ENCODE data around the gene C4orf33. TPM values are rescaled to one million over a fixed set of nuclear protein-coding genes. Genes with fewer than 3 reads are reported as not detected.

Gene C4orf33
- total and polyA plus RNA-seq, 9 of the 15 experiments (the other 6 are each of a cell fraction or from before 2014, with no cell fraction given), result 16.7 to 42.0 (median 27.5) TPM

DNA sequence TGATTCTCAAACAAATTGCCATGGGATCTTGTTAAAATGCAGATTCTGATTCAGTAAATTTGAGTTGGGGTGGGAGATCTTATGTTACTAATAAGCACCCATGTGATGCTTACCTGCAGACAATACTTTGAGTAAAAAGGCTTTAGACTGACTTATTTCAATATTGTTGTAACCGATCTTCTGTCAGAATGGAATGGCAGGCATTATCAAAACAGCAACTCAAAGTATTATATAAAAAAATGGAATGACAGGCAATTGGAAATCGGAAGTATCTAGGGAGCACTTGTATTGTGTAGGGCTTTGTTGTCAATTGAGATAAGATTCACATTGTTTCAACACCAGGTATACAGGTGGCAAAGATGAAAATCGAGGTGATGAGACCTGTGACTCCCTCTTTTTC, 67.5 kb downstream of the C4orf33 start (continued):
- TF ChIP-seq ZNF280A (IDR thresholded peaks at IDR 0.05; ENCODE audit: low read depth, partially characterized antibody) (no peak), STAT5A (IDR thresholded peaks at IDR 0.05; ENCODE audit: borderline replicate concordance, low read length) (no peak), TSC22D4 (tag; IDR thresholded peaks at IDR 0.05) (no peak)

DNA sequence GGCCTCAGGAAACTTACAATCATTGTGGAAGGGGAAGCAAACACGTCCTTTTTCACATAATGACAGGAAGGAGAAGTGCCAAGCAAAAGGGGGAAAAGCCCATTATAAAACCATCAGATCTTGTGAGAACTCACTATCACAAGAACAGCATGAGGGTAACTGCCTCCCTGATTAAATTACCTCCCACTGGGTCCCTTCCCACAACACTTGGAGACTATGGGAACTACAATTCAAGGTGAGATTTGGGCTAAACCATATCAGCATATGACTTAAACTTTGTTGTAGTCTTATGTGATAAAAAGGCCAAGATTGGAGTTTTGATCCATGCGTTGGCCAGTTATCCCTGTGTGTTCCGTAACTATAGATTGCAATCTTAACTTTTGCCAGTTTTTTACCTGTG, 68.3 kb downstream of the C4orf33 start:
- FAIRE-seq, result no peak
- TF ChIP-seq ZNF395 (CRISPR knock-in tag; IDR thresholded peaks at IDR 0.05) (no peak), TEAD1 (CRISPR knock-in tag; IDR thresholded peaks at IDR 0.05) (no peak), CBX5 (IDR thresholded peaks at IDR 0.05; ENCODE audit: borderline replicate concordance, low read depth) (no peak), HDAC6 (IDR thresholded peaks at IDR 0.05; ENCODE audit: low read depth, low read length) (no peak), NELFE (IDR thresholded peaks at IDR 0.05; ENCODE audit: insufficient read depth, insufficient read length) (no peak), TCF15 (CRISPR knock-in tag; IDR thresholded peaks at IDR 0.05) (no peak), RCOR1 (IDR thresholded peaks at IDR 0.05; ENCODE audit: borderline replicate concordance in 1 of 2, low read depth in 2 of 2, low read length in 2 of 2) (no peak), HINFP (tag; conservative IDR thresholded peaks at IDR 0.05; ENCODE audit: low read depth) (no peak), ZNF644 (tag; IDR thresholded peaks at IDR 0.05; ENCODE audit: low read depth) (no peak), FOXK2 (conservative IDR thresholded peaks at IDR 0.05 in 1 of 2, IDR thresholded peaks at IDR 0.05 in 1 of 2; ENCODE audit: low read depth in 2 of 2) (no peak), MEIS2 (IDR thresholded peaks at IDR 0.05; ENCODE audit: partially characterized antibody) (no peak), GTF2F1 (IDR thresholded peaks at IDR 0.05; ENCODE audit: low read depth, low read length) (no peak)
- TF ChIP-seq, protein P1, sequence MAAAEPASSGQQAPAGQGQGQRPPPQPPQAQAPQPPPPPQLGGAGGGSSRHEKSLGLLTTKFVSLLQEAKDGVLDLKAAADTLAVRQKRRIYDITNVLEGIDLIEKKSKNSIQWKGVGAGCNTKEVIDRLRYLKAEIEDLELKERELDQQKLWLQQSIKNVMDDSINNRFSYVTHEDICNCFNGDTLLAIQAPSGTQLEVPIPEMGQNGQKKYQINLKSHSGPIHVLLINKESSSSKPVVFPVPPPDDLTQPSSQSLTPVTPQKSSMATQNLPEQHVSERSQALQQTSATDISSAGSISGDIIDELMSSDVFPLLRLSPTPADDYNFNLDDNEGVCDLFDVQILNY (CRISPR knock-in tag; IDR thresholded peaks at IDR 0.05), result no peak

More for the DNA sequence above, 68.3 kb downstream of the C4orf33 start:
- no peak overlapping the region for H3K27ac ChIP-seq (ENCODE audit: extremely low read depth, low read depth, low read length)
- H3K4me2 ChIP-seq (ENCODE audit: insufficient read depth, low read length), result no peak overlapping the region
- ChIA-PET POLR2A (no interaction called here), CTCF (ENCODE audit: low intra/inter-chr PET ratio) (no interaction called here)
- ATAC-seq (no peak), DNase-seq (ENCODE audit: extremely low read depth in 1 of 4, low spot score in 3 of 4) (no peak)
- no peaks in the 10 kb centered on the region for H3K9me3 ChIP-seq (replicated peaks; ENCODE audit: control insufficient read depth, insufficient read depth, low read depth, low read length)
- H3K4me1 ChIP-seq (replicated peaks in 1 of 2; ENCODE audit: control insufficient read depth in 2 of 2, insufficient read depth in 2 of 2, low read length in 2 of 2), result no peaks in the 10 kb centered on the region
- WGBS (ENCODE audit: insufficient coverage, low coverage, missing lambda C conversion rate), result 0% methylated on average over 3 of the region's 3 CpGs
- no peak overlapping the region for H3K4me3 ChIP-seq
- no peaks in the 10 kb centered on the region for H3K27me3 ChIP-seq (ENCODE audit: control insufficient read depth in 2 of 2, insufficient read depth in 2 of 2, low read length in 2 of 2)
- in situ Hi-C loops (cut with MboI), result no loop called here
- H3K79me2 ChIP-seq (ENCODE audit: control insufficient read depth, insufficient read depth, low read length), result no peaks in the 10 kb centered on the region
- intact Hi-C loops (cut with micrococcal nuclease), result no loop called here
- no TSS peak for BruUV-seq (replicated peaks)
- no peak overlapping the region for H2AFZ ChIP-seq (ENCODE audit: low read depth, low read length)
- H3K9me1 ChIP-seq (ENCODE audit: control insufficient read depth, insufficient read depth, low read length), result no peaks in the 10 kb centered on the region
- H3K9ac ChIP-seq (ENCODE audit: insufficient read depth in 1 of 2, low read depth in 2 of 2, low read length in 2 of 2), result no peak overlapping the region
- H3K36me3 ChIP-seq (ENCODE audit: control insufficient read depth, insufficient read depth, low read length), result no peaks in the 10 kb centered on the region
- no peaks in the 10 kb centered on the region for H4K20me1 ChIP-seq (replicated peaks; ENCODE audit: control insufficient read depth, insufficient read depth, low read length)

Measured in K562 (cell line).